ENCODE data around the gene BEST3. TPM values are rescaled to one million over a fixed set of nuclear protein-coding genes. Genes with fewer than 3 reads are reported as not detected.

BEST3 gene
- total RNA-seq, 1 experiment from 2014 or later: 0.54 TPM

DNA sequence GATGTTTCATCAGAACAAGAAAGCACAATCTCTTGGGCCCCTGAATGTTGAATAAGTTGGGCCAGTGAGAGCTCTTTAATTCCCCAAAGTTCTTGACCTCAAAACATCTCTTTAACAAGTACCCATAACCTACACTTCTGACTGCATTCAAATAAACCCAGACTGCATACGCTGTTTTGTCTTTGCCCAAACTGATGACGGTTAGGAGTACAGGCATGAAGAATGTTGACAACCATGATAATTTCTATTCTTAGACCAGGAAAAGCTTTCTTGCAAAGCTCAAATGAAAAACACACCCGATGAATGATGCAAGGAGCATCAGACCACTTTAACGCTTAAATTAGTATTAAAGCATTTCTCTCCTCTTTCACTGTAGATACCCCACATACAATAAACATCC lies 27.8 kb upstream of the BEST3 start:
- Histone ChIP-seq H2AFZ (ENCODE audit: low read depth, low read length, poor library complexity, severe bottlenecking) (no peak overlapping the region), H3K79me2 (ENCODE audit: insufficient read depth, low read length) (no peaks in the 10 kb centered on the region), H4K20me1 (ENCODE audit: insufficient read depth) (no peaks in the 10 kb centered on the region), H3K27me3 (ENCODE audit: insufficient read depth, low read length) (no peaks in the 10 kb centered on the region), H3K36me3 (ENCODE audit: control insufficient read depth in 1 of 2, insufficient read depth in 2 of 2, low read length in 2 of 2) (no peaks in the 10 kb centered on the region), H3K4me3 (replicated peaks in 1 of 2; ENCODE audit: low read depth in 1 of 2, low read length in 2 of 2) (no peak overlapping the region), H3K4me2 (ENCODE audit: low read length) (no peak overlapping the region), H3K4me1 (ENCODE audit: control insufficient read depth in 1 of 2, insufficient read depth in 2 of 2, low read length in 2 of 2) (peaks cover 0 to 2% of the 10 kb centered on the region in 2 experiments; a peak in 1 of 4 replicates), H3K9me2 (ENCODE audit: insufficient read depth) (no peaks in the 10 kb centered on the region), H3K27ac (ENCODE audit: low read depth, low read length) (no peak overlapping the region), H3K9ac (ENCODE audit: low read length) (no peak overlapping the region), H3K9me3 (ENCODE audit: control insufficient read depth in 1 of 2, insufficient read depth in 1 of 2, low read depth in 1 of 2, low read length in 2 of 2) (no peaks in the 10 kb centered on the region)
- BruUV-seq (replicated peaks): no TSS peak
- ChIA-PET CTCF (no interaction called here), RAD21 (ENCODE audit: low non-redundant PET in 1 of 2, low total read pairs in 2 of 2, uncharacterized antibody in 2 of 2, unreplicated experiment in 2 of 2) (no interaction called here), POLR2A (no interaction called here)
- DNase-seq (ENCODE audit: low read depth, low spot score) (no peak), ATAC-seq (no peak)
- intact Hi-C loops (cut with micrococcal nuclease): no loop called here
- TF ChIP-seq SIN3A (IDR thresholded peaks at IDR 0.05; ENCODE audit: low read depth): no peak
- TF ChIP-seq SP1 (IDR thresholded peaks at IDR 0.05; ENCODE audit: low read depth): no peak
- TF ChIP-seq MAX (IDR thresholded peaks at IDR 0.05): no peak
- no peak for TF ChIP-seq CBX3 (IDR thresholded peaks at IDR 0.05; ENCODE audit: low read depth)
- TF ChIP-seq FOSL1 (IDR thresholded peaks at IDR 0.05; ENCODE audit: low read depth): no peak
- no peak for TF ChIP-seq POLR2AphosphoS5 (IDR thresholded peaks at IDR 0.05; ENCODE audit: low read depth, low read length)
- no peak for TF ChIP-seq POLR2A (IDR thresholded peaks at IDR 0.05; ENCODE audit: borderline replicate concordance, extremely low read depth, insufficient read depth, insufficient read length)
- no peak for TF ChIP-seq ZFX (IDR thresholded peaks at IDR 0.05)
- TF ChIP-seq EZH2phosphoT487 (IDR thresholded peaks at IDR 0.05; ENCODE audit: borderline replicate concordance): no peak
- TF ChIP-seq, protein P1, sequence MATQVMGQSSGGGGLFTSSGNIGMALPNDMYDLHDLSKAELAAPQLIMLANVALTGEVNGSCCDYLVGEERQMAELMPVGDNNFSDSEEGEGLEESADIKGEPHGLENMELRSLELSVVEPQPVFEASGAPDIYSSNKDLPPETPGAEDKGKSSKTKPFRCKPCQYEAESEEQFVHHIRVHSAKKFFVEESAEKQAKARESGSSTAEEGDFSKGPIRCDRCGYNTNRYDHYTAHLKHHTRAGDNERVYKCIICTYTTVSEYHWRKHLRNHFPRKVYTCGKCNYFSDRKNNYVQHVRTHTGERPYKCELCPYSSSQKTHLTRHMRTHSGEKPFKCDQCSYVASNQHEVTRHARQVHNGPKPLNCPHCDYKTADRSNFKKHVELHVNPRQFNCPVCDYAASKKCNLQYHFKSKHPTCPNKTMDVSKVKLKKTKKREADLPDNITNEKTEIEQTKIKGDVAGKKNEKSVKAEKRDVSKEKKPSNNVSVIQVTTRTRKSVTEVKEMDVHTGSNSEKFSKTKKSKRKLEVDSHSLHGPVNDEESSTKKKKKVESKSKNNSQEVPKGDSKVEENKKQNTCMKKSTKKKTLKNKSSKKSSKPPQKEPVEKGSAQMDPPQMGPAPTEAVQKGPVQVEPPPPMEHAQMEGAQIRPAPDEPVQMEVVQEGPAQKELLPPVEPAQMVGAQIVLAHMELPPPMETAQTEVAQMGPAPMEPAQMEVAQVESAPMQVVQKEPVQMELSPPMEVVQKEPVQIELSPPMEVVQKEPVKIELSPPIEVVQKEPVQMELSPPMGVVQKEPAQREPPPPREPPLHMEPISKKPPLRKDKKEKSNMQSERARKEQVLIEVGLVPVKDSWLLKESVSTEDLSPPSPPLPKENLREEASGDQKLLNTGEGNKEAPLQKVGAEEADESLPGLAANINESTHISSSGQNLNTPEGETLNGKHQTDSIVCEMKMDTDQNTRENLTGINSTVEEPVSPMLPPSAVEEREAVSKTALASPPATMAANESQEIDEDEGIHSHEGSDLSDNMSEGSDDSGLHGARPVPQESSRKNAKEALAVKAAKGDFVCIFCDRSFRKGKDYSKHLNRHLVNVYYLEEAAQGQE (IDR thresholded peaks at IDR 0.05; ENCODE audit: low read depth): no peak
- TF ChIP-seq ZBTB33 (IDR thresholded peaks at IDR 0.05; ENCODE audit: extremely low read depth, insufficient replicate concordance, low read length): no peak
- no peak for TF ChIP-seq RAD21 (IDR thresholded peaks at IDR 0.05; ENCODE audit: low read depth)
- TF ChIP-seq EZH2 (IDR thresholded peaks at IDR 0.05): no peak
- TF ChIP-seq, protein P2, sequence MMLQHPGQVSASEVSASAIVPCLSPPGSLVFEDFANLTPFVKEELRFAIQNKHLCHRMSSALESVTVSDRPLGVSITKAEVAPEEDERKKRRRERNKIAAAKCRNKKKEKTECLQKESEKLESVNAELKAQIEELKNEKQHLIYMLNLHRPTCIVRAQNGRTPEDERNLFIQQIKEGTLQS (IDR thresholded peaks at IDR 0.05): no peak
- TF ChIP-seq TCF7L2 (IDR thresholded peaks at IDR 0.05; ENCODE audit: borderline replicate concordance, extremely low read depth, insufficient read depth, insufficient read length): no peak
- TF ChIP-seq ZNF274 (IDR thresholded peaks at IDR 0.05; ENCODE audit: low read depth, low read length): no peak
- TF ChIP-seq SRF (IDR thresholded peaks at IDR 0.05; ENCODE audit: low read depth): no peak
